Erythroblast (primary cell): ENCODE results near the gene RNASE8.

ENCODE experiments used
- GATA1 ChIP-seq: IDR thresholded peaks from 2 replicates; pipeline ENCODE4 v1.6.1; 2011; ENCODE audit warnings: low read depth, mild to moderate bottlenecking, control low read depth, low read length, moderate library complexity
- POLR2A ChIP-seq: IDR thresholded peaks from 2 replicates; pipeline ENCODE4 v1.6.1; 2011; ENCODE audit warnings: mild to moderate bottlenecking, low read length

GRCh38 chr14:21043387-21043973, 14.1 kb upstream of the RNASE8 start:
- no peak for TF ChIP-seq POLR2A
- TF ChIP-seq GATA1, result no peak
